ENCODE results near the gene SCEL. TPM values are rescaled to one million over a fixed set of nuclear protein-coding genes. Genes with fewer than 3 reads are reported as not detected.
A peak's percentile ranks its signal among the peaks of the same experiment; 100 is the strongest.
"Not testable (repeated sequence)": the region's sequence is repeated elsewhere in the genome, so short reads cannot be mapped to it uniquely, and the experiment has no call there.

The SCEL gene
- not detected in 2 replicates for total RNA-seq (2014; rRNA removed)
- not detected for polyA plus RNA-seq (2012)

- DNase-seq (ENCODE audit: low read depth), result no peak
These were observed at the start of gene SCEL for GRCh38 chr13:77535448-77535847. Gene SCEL, plus strand, starts transcription at chr13:77535706. Its CDS starts 20,170 bp downstream, at chr13:77555876.

- no peak for DNase-seq (ENCODE audit: low read depth)
These were observed 45.8 kb upstream of the SCEL start for GRCh38 chr13:77489566-77490337.

- peak; percentile 12 for DNase-seq (ENCODE audit: low read depth)
These were observed 42.5 kb upstream of the SCEL start for GRCh38 chr13:77492982-77493381.

- no peak for DNase-seq (ENCODE audit: low read depth)
These were observed 41.3 kb upstream of the SCEL start for GRCh38 chr13:77494226-77494625.

- no peak for DNase-seq (ENCODE audit: low read depth)
These were observed 38.2 kb upstream of the SCEL start for GRCh38 chr13:77497350-77497749.

GRCh38 chr13:77497835-77498234, 37.7 kb upstream of the SCEL start:
- DNase-seq (ENCODE audit: low read depth), result no peak

- no peak for DNase-seq (ENCODE audit: low read depth)
These were observed 33.3 kb upstream of the SCEL start for GRCh38 chr13:77502104-77502720.

GRCh38 chr13:77503398-77503797, 32.1 kb upstream of the SCEL start:
- no peak for DNase-seq (ENCODE audit: low read depth)

- no peak for DNase-seq (ENCODE audit: low read depth)
These were observed 28.6 kb upstream of the SCEL start for GRCh38 chr13:77506874-77507273.

GRCh38 chr13:77507931-77508776, 27.4 kb upstream of the SCEL start:
- DNase-seq (ENCODE audit: low read depth), result peak; percentile 75

GRCh38 chr13:77508959-77509620, 26.4 kb upstream of the SCEL start:
- no peak for DNase-seq (ENCODE audit: low read depth)

- DNase-seq (ENCODE audit: low read depth), result no peak
These were observed 25.4 kb upstream of the SCEL start for GRCh38 chr13:77510156-77510555.

GRCh38 chr13:77511552-77511951, 24.0 kb upstream of the SCEL start:
- no peak for DNase-seq (ENCODE audit: low read depth)

GRCh38 chr13:77513719-77514335, 21.7 kb upstream of the SCEL start:
- DNase-seq (ENCODE audit: low read depth), result no peak

- no peak for DNase-seq (ENCODE audit: low read depth)
These were observed 21.2 kb upstream of the SCEL start for GRCh38 chr13:77514336-77514726.

- DNase-seq (ENCODE audit: low read depth), result no peak
These were observed 19.7 kb upstream of the SCEL start for GRCh38 chr13:77515785-77516184.

GRCh38 chr13:77516342-77516789, 19.1 kb upstream of the SCEL start:
- no peak for DNase-seq (ENCODE audit: low read depth)

- no peak for DNase-seq (ENCODE audit: low read depth)
These were observed 17.2 kb upstream of the SCEL start for GRCh38 chr13:77518266-77518665.

- DNase-seq (ENCODE audit: low read depth), result not testable (repeated sequence)
These were observed 16.1 kb upstream of the SCEL start for GRCh38 chr13:77519396-77519795.

GRCh38 chr13:77519808-77520207, 15.7 kb upstream of the SCEL start:
- no peak for DNase-seq (ENCODE audit: low read depth)

GRCh38 chr13:77521194-77521593, 14.3 kb upstream of the SCEL start:
- no peak for DNase-seq (ENCODE audit: low read depth)

Data from LHCN-M2 (cell line).